Erythroblast (primary cell): Measurements from ENCODE around the gene STMN3.

Experiments used
- GATA1 ChIP-seq: IDR thresholded peaks from 2 replicates; pipeline ENCODE4 v1.6.1; 2011; ENCODE audit warnings: low read depth, mild to moderate bottlenecking, control low read depth, low read length, moderate library complexity
- POLR2A ChIP-seq: IDR thresholded peaks from 2 replicates; pipeline ENCODE4 v1.6.1; 2011; ENCODE audit warnings: mild to moderate bottlenecking, low read length

- no peak for TF ChIP-seq POLR2A
- no peak for TF ChIP-seq GATA1
Measured at GRCh38 chr20:63701051-63701328, 47.8 kb upstream of the STMN3 start.
